Epidermal melanocyte (primary cell): ENCODE results near the gene GRP.
"Not testable (repeated sequence)": the region's sequence is repeated elsewhere in the genome, so short reads cannot be mapped to it uniquely, and the experiment has no call there.

Experiments used
- DNase-seq: peaks from one replicate; pipeline ENCODE4 v3.0.0; 2011; ENCODE audit warnings: low spot score; ENCODE audit not compliant: insufficient read length

The GRP gene

DNA sequence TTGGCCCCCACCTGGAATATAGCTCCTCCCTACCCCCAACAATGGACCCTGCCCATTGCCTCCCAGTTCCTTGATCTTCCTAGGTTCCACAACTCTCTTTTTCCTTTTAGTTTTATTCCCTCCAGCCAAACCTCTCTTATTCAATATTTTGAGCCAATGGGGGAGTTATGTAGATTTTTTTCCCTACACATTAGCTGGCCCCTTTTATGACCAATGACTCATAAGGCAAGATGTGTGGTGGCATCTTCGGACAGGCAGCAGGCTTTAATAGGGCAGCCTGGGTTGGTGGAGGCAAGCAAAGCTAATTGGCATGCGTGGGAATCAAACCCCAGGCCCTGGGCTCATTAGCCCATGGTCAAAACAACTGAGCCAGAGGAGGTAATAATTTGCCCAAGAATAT lies 9.2 kb downstream of the GRP start:
- DNase-seq = no peak

GRCh38 chr18:59229701-59230443 lies 9.9 kb downstream of the GRP start:
- DNase-seq = no peak

DNA sequence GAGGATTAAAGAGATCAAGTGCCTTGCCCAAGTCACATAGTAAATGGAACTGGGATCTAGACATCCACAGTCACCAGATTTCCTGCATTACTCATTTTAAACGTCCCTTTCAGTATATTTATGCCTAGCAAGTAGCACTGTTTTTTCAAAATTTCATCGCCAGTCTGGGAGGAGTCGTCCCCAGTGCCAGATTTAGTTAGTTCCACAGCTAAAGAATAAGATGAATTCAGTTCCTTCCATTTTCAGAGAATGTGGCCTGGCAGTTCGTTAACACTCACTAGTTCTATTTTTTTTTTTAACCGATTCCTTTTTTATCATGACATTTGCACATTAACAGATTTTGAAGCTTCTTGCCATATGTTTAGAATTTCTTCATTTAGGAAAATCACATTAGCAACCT lies 11.2 kb downstream of the GRP start:
- DNase-seq = no peak

GRCh38 chr18:59231877-59232276 lies 11.9 kb downstream of the GRP start:
- DNase-seq = no peak

GRCh38 chr18:59232309-59233016 lies 12.5 kb downstream of the GRP start:
- DNase-seq = no peak

DNA sequence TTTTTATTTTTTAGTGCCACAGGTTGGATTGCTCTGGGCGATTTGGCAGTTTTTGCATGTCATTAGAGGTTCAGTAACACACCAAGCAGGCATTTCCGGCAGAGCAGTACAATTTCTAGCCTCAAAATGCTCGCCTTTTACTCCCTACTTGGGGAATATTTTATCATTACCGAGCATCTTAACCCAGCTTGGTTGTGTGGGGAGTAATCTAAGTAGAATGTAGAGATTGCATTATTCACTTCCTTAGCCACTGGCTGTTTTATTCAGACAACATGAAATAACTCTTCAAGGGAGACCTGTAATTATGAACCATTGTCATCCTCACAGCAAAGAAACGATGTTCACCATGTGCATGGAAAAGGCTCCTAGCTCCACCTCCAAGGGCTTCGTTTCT lies 13.1 kb downstream of the GRP start:
- no peak for DNase-seq

DNA sequence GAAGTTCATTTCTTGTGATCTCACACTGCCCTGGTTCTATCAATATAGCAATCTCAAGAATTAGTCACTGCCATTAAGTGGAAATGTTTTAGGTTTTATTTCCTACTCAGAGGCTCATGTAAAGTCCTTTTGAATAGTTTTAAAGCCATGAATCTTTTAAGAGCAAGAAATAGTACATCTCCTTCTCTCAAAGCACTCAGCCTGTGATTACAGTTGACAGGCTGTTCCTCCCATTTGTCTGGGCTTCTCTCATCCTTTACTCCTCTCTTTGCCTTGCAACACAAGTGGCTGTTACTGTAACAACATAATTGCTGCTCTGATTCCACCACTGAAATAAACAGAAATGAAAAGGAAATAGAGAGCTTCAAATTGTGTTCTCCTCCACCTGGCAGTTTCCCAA lies 18.4 kb downstream of the GRP start:
- DNase-seq = no peak

DNA sequence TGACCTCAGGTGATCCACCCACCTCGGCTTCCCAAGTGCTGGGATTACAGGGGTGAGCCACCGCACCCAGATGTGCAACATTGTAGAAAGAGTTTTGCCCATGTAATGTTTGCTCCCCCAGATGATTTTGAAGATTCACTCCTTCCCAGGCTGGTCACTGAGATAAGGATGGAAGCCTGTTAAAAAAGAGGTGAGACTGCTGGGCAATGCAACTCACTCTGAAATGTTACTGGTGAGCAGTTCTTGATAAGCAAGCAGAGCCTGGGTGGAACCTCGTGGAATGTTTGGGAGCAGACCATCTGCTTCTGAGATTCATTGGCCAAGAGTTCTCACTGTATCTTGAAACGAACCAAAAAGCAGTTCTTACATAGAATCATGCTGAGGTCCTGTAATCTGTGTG lies 19.7 kb downstream of the GRP start:
- no peak for DNase-seq

GRCh38 chr18:59242906-59243305 lies 22.9 kb downstream of the GRP start:
- no peak for DNase-seq

GRCh38 chr18:59246796-59247195 lies 26.8 kb downstream of the GRP start:
- no peak for DNase-seq

DNA sequence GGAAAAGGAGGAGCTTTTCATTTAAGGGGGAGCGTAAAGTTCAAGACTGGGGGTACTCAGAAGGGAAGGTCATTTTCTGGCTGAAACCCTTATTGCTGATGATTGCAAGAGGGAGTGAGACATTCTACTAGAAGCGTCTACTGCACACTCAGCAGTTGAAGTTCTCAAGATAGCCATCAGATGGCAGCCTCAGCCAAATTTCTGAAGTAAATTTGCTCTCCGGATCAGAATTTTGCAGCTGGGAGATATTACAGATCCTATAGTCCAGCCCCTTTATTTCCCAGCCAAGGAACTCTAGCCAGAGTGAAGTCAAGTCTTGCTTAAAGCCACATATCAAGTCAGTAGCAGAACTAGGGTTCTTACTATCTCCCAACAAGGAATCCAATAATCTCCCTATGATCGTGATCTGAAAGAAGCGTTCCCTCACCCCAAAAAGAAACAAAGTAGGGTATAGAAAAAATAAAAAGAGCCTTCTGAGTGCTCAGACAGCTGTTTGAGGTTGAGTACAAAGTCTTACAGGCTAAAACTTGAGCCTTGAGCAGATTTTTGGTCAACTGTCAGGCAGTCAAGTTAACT lies 29.3 kb downstream of the GRP start:
- peak; percentile 84 for DNase-seq

DNA sequence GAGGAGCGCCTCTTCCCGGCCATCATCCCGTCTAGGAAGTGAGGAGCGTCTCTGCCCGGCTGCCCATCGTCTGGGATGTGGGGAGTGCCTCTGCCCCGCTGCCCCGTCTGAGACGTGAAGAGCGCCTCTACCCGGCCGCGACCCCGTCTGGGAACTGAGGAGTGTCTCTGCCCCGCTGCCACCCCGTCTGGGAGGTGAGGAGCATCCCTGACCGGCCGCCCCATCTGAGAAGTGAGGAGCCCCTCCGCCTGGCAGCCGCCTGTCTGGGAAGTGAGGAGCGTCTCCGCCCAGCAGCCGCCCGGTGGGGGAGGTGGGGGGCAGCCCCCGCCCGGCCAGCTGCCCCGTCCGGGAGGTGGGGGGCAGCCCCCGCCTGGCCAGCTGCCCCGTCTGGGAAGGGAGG lies 35.5 kb downstream of the GRP start:
- DNase-seq = not testable (repeated sequence)

GRCh38 chr18:59261842-59262241 lies 41.9 kb downstream of the GRP start:
- not testable (repeated sequence) for DNase-seq

DNA sequence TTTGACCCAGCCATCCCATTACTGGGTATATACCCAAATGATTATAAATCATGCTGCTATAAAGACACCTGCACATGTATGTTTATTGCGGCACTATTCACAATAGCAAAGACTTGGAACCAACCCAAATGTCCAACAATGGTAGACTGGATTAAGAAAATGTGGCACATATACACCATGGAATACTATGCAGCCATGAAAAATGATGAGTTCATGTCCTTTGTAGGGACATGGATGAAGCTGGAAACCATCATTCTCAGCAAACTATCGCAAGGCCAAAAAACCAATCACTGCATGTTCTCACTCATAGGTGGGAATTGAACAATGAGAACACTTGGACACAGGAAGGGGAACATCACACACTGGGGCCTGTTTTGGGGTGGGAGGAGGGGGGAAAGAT lies 42.3 kb downstream of the GRP start:
- not testable (repeated sequence) for DNase-seq

- DNase-seq = no peak
These were observed 43.7 kb downstream of the GRP start for GRCh38 chr18:59263661-59264060.

- DNase-seq = no peak
These were observed 44.2 kb downstream of the GRP start for GRCh38 chr18:59264121-59264571.

DNA sequence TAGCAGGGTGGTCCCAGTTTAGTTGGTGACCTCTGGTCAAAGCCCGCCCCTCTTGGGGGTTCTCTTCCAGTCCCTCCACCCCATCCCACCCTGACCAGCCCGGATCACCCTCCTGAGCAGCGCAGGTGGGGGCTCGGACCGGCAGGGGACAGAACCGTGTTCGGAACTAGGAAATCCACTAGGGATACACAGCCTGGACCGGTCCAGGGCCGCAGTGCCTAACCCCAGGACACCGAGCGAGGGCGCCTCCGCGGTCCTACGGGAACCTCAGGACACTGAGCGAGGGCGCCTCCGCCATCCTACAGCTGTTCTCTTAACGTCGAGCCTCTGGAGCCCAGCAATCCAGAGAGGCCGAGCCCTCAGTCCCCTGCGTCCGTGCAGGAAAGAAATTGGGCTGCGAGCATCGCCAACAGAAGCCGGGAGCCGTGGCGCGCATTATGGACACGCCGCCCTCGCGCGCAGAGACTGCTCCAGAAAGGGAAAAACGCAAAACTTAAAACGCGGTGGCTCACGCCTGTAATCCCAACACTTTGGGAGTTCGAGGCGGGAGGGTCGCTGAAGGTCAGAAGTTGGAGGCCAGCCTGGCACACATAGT lies 44.8 kb downstream of the GRP start:
- DNase-seq = no peak

DNA sequence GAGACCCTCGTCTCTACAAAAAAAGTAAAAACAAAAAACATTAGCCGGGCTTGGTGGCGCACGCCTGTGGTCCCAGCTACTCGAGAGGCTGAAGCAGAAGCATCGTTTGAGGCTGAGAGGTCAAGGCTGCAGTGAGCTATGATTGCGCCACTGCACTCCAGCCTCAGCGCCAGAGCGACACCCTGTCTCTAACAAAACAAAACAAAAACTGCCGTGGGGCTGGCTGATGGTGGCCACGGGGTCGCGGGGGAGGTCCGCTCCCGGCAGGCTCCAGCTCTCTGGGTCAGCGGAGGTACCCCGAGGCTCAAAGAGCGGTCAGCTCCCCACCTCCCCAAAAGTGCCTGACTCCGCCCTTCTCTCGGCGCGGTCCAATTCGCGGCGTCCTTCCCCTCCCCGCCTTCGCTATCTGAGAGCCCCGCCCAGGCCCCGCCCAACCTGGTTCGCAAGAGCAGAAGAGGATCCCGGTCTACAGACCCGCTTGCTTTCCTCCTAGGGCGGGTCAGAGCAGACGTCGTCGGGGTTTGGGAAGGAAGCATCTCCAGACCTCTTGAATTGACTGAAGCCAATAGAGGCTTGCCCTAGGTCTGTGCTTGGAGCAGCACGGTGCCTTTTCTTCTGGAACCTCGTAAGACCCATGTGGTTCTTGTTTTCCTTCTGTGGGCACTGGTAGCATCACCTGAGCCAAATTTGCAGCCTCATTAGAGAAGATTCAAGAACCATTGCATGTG lies 45.5 kb downstream of the GRP start:
- no peak for DNase-seq

DNA sequence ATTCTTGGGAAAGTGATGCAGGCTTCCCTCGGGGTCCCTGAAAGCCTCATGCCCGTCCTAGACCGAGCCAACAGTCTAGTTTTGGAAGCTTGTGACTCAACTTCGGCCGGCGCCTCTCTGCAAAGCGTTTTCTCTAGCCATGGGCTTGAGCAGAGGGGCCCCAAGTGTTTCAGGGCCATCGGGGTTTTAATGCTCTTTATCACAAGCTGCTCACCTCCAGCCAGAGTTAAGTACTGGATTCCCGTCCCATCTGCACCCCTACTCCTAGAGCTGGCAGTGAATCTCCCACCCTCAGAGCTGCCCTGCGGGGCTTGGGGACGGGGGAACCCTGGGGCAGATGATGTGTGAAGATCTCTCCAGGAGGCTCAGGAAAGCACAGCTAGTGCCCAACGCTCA lies 46.0 kb downstream of the GRP start:
- DNase-seq = no peak

DNA sequence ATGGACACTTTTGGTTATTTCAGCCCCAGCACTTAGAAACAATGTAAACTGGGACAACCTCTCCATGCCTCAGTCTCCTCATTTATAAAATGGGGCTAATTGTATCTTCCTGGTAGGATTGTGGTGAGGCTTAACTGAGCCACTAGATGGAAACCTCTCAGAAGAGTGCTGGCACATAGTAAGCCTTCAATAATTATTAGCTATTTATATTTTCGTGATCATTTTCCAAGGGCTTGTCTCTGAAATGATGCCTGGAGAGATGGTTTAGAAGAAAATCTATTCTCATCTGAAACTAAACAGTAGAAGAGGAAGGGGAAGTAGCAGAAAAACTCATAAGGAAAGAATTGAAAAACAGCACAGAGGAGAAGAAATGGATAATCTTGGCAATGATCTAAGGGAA lies 46.5 kb downstream of the GRP start:
- DNase-seq = no peak

DNA sequence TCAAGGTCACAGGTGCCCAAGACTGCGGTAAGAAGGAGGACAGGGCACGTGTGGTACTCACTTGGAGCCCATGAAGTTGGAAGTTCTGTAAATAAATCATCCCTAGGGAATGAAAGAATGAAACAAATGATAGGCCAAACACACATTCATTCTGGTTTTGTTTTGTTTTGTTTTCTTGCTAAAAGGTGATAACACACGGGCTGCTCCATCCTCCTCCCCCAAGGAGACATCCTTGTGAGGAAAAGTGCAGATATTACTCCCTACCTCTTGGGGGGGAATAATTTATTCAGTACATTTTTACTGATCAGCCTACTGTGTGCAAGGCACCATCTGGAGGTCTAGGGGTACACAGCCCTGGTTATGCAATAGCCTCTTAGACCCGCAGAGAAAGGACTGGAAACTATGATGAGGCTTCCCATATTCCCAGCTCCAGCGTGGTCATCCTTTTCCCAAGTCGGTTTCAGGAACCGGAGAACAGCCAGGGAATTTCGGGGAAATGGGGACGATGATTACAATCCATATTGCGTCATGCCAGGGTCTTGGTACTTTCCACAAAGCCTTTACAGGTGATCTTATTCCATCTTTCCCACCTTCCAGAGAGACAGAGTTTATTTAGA lies 47.0 kb downstream of the GRP start:
- no peak for DNase-seq
